Fibroblast of mammary gland (primary cell): Measurements from ENCODE around the gene ZNF33A.
A peak's percentile ranks its signal among the peaks of the same experiment; 100 is the strongest.
"Not testable (repeated sequence)": the region's sequence is repeated elsewhere in the genome, so short reads cannot be mapped to it uniquely, and the experiment has no call there.

Experiments
- DNase-seq: peaks from one replicate; pipeline ENCODE4 v3.0.0-alpha.2; 2010; ENCODE audit warnings: low read depth
- H3K4me3 ChIP-seq: 2 replicates; pipeline ENCODE4 v1.5.1; 2011; ENCODE audit warnings: low read depth, mild to moderate bottlenecking, low read length, moderate library complexity; ENCODE audit not compliant: control insufficient read depth
- CTCF ChIP-seq: conservative IDR thresholded peaks from 2 replicates; pipeline ENCODE4 v1.5.1; 2011; ENCODE audit warnings: low read depth, low read length, inconsistent platforms; ENCODE audit not compliant: control insufficient read depth, insufficient read depth

Gene ZNF33A

GRCh38 chr10:38043516-38043915 lies 33.0 kb downstream of the ZNF33A start:
- H3K4me3 ChIP-seq, result no peak overlapping the region
- no peak for DNase-seq
- TF ChIP-seq CTCF, result no peak

- no peak for DNase-seq
- H3K4me3 ChIP-seq, result no peak overlapping the region
- no peak for TF ChIP-seq CTCF
Measured at GRCh38 chr10:38045129-38045528, 34.7 kb downstream of the ZNF33A start.

GRCh38 chr10:38047666-38048065 lies 37.2 kb downstream of the ZNF33A start:
- TF ChIP-seq CTCF, result no peak
- DNase-seq, result peak; percentile 47
- no peak overlapping the region for H3K4me3 ChIP-seq

GRCh38 chr10:38050212-38050611 lies 39.7 kb downstream of the ZNF33A start:
- no peak overlapping the region for H3K4me3 ChIP-seq
- no peak for DNase-seq
- no peak for TF ChIP-seq CTCF

GRCh38 chr10:38054361-38054797 lies 43.9 kb downstream of the ZNF33A start:
- DNase-seq, result peak; percentile 87
- H3K4me3 ChIP-seq, result no peak overlapping the region
- TF ChIP-seq CTCF, result no peak

- DNase-seq, H3K4me3 ChIP-seq: not testable (repeated sequence)
Measured at GRCh38 chr10:38055274-38055894, 44.9 kb downstream of the ZNF33A start.

- H3K4me3 ChIP-seq, result not testable (repeated sequence)
- peak; percentile 88 for DNase-seq
Measured at GRCh38 chr10:38069663-38070062, 59.2 kb downstream of the ZNF33A start.

GRCh38 chr10:38070501-38070900 lies 60.0 kb downstream of the ZNF33A start:
- no peak for TF ChIP-seq CTCF

More at GRCh38 chr10:38070501-38070900, 60.0 kb downstream of the ZNF33A start:
- no peak overlapping the region for H3K4me3 ChIP-seq
- no peak for DNase-seq
